ENCODE results near the gene CCDC170. TPM values are rescaled to one million over a fixed set of nuclear protein-coding genes. Genes with fewer than 3 reads are reported as not detected.

CCDC170 gene
- total and polyA plus RNA-seq, 9 of the 15 experiments (the other 6 are each of a cell fraction or from before 2014, with no cell fraction given) = 0.01 to 0.18 (median 0.05) TPM; not detected in 6

- H3K27ac ChIP-seq (ENCODE audit: extremely low read depth, low read depth, low read length) = no peak overlapping the region
- FAIRE-seq = no peak
These were observed 161.3 kb downstream of the CCDC170 start for GRCh38 chr6:151655099-151655498.

DNA sequence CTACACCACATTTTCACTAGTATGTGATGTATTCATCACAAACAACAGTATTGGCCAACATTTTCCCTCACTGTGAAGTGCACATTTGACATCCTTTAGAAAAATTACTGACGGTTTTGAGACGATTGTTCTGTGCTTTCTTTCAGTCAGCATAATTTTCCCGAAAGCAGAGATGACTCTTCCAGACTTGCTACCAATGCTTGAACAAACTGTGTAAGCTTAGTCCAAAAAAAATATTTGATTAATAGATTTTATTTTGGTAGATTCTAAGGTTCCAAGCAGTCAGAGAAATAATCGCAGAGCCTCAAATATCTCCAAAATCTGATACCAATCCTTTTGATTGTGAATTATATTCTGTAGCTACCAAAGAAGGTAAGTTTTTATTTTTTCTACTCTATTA is 162.6 kb downstream of the CCDC170 start:
- ATAC-seq = no peak
- Histone ChIP-seq H3K9ac (ENCODE audit: insufficient read depth in 1 of 2, low read depth in 2 of 2, low read length in 2 of 2) (no peak overlapping the region), H3K4me3 (no peak overlapping the region), H3K4me2 (ENCODE audit: insufficient read depth, low read length) (no peak overlapping the region), H3K27ac (ENCODE audit: extremely low read depth, low read depth, low read length) (no peak overlapping the region), H2AFZ (ENCODE audit: low read depth, low read length) (no peak overlapping the region), H3K4me1 (replicated peaks in 1 of 2; ENCODE audit: control insufficient read depth in 2 of 2, insufficient read depth in 2 of 2, low read length in 2 of 2) (no peaks in the 10 kb centered on the region), H3K27me3 (ENCODE audit: control insufficient read depth in 2 of 2, insufficient read depth in 2 of 2, low read length in 2 of 2) (no peaks in the 10 kb centered on the region), H4K20me1 (replicated peaks; ENCODE audit: control insufficient read depth, insufficient read depth, low read length) (no peaks in the 10 kb centered on the region), H3K9me1 (ENCODE audit: control insufficient read depth, insufficient read depth, low read length) (no peaks in the 10 kb centered on the region), H3K9me3 (replicated peaks; ENCODE audit: control insufficient read depth, insufficient read depth, low read depth, low read length) (no peaks in the 10 kb centered on the region), H3K79me2 (ENCODE audit: control insufficient read depth, insufficient read depth, low read length) (no peaks in the 10 kb centered on the region), H3K36me3 (ENCODE audit: control insufficient read depth, insufficient read depth, low read length) (no peaks in the 10 kb centered on the region)
- BruUV-seq (replicated peaks) = no TSS peak
- intact Hi-C loops (cut with micrococcal nuclease) = no loop called here
- ChIA-PET POLR2A (interaction anchor here (1.2 kb wide), 1 partner anchor 9 kb away, joined by 3 read pairs; no protein-coding TSS in a partner anchor), CTCF (ENCODE audit: low intra/inter-chr PET ratio) (no interaction called here)
- no peak for DNase-seq (ENCODE audit: extremely low read depth in 1 of 4, low spot score in 3 of 4)
- no peak for FAIRE-seq
- in situ Hi-C loops (cut with MboI) = no loop called here
- 0% methylated on average over 4 of the region's 4 CpGs for WGBS (ENCODE audit: insufficient coverage, low coverage, missing lambda C conversion rate)
- no peak for TF ChIP-seq TBL1XR1 (IDR thresholded peaks at IDR 0.05; ENCODE audit: low read length in 2 of 2)
- TF ChIP-seq ZKSCAN8 (CRISPR knock-in tag; IDR thresholded peaks at IDR 0.05) = no peak
- TF ChIP-seq, protein P1, sequence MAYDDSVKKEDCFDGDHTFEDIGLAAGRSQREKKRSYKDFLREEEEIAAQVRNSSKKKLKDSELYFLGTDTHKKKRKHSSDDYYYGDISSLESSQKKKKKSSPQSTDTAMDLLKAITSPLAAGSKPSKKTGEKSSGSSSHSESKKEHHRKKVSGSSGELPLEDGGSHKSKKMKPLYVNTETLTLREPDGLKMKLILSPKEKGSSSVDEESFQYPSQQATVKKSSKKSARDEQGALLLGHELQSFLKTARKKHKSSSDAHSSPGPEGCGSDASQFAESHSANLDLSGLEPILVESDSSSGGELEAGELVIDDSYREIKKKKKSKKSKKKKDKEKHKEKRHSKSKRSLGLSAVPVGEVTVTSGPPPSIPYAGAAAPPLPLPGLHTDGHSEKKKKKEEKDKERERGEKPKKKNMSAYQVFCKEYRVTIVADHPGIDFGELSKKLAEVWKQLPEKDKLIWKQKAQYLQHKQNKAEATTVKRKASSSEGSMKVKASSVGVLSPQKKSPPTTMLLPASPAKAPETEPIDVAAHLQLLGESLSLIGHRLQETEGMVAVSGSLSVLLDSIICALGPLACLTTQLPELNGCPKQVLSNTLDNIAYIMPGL (CRISPR knock-in tag; IDR thresholded peaks at IDR 0.05) = no peak
- TF ChIP-seq ZNF174 (CRISPR knock-in tag; IDR thresholded peaks at IDR 0.05) = no peak

More at GRCh38 chr6:151655099-151655498, 161.3 kb downstream of the CCDC170 start:
- Histone ChIP-seq H3K9ac (ENCODE audit: insufficient read depth in 1 of 2, low read depth in 2 of 2, low read length in 2 of 2) (no peak overlapping the region), H3K9me3 (replicated peaks; ENCODE audit: control insufficient read depth, insufficient read depth, low read depth, low read length) (no peaks in the 10 kb centered on the region), H3K9me1 (ENCODE audit: control insufficient read depth, insufficient read depth, low read length) (no peaks in the 10 kb centered on the region), H3K4me3 (no peak overlapping the region), H2AFZ (ENCODE audit: low read depth, low read length) (no peak overlapping the region), H3K36me3 (ENCODE audit: control insufficient read depth, insufficient read depth, low read length) (no peaks in the 10 kb centered on the region), H3K79me2 (ENCODE audit: control insufficient read depth, insufficient read depth, low read length) (no peaks in the 10 kb centered on the region), H3K4me2 (ENCODE audit: insufficient read depth, low read length) (no peak overlapping the region), H4K20me1 (replicated peaks; ENCODE audit: control insufficient read depth, insufficient read depth, low read length) (no peaks in the 10 kb centered on the region), H3K27me3 (ENCODE audit: control insufficient read depth in 2 of 2, insufficient read depth in 2 of 2, low read length in 2 of 2) (no peaks in the 10 kb centered on the region), H3K4me1 (replicated peaks in 1 of 2; ENCODE audit: control insufficient read depth in 2 of 2, insufficient read depth in 2 of 2, low read length in 2 of 2) (no peaks in the 10 kb centered on the region)
- TF ChIP-seq ZNF507 (tag; conservative IDR thresholded peaks at IDR 0.05) (peak; percentile 85), JUNB (CRISPR knock-in tag; conservative IDR thresholded peaks at IDR 0.05) (no peak)
- WGBS (ENCODE audit: insufficient coverage, low coverage, missing lambda C conversion rate) = 0% methylated on average over 2 of the region's 2 CpGs
- POLR2A ChIA-PET = interaction anchor here (1.2 kb wide), 1 partner anchor 10 kb away, joined by 3 read pairs; no protein-coding TSS in a partner anchor
- no TSS peak for BruUV-seq (replicated peaks)
- DNase-seq (ENCODE audit: extremely low read depth in 1 of 4, low spot score in 3 of 4) (no peak), ATAC-seq (no peak)
- CTCF ChIA-PET (ENCODE audit: low intra/inter-chr PET ratio) = interaction anchor here (0.5 kb wide), 1 partner anchor 104 kb away, joined by 3 read pairs; no protein-coding TSS in a partner anchor
- in situ Hi-C loops (cut with MboI) = no loop called here
- intact Hi-C loops (cut with micrococcal nuclease) = no loop called here
